HEK293 (cell line): ENCODE measurements around the gene APLP1.

Experiments used
- EGR2 ChIP-seq: fragments of 450-650 bp; formaldehyde crosslinking; IDR thresholded peaks from 2 replicates; pipeline ENCODE4 v1.5.1; 2016; ENCODE audit warnings: low read depth, missing biosample characterization, missing genetic modification characterization
- GFI1B ChIP-seq: fragments of 450-650 bp; formaldehyde crosslinking; IDR thresholded peaks from 2 replicates; pipeline ENCODE4 v1.5.1; 2016; ENCODE audit warnings: missing biosample characterization, missing genetic modification characterization
- GLI4 ChIP-seq: fragments of 450-650 bp; formaldehyde crosslinking; IDR thresholded peaks from 2 replicates; pipeline ENCODE4 v1.5.1; 2016; ENCODE audit warnings: missing biosample characterization, missing genetic modification characterization
- HOXC10 ChIP-seq: sonication (generic); formaldehyde crosslinking; IDR thresholded peaks from 2 replicates; pipeline ENCODE4 v1.8.1; 2023; ENCODE audit warnings: mild to moderate bottlenecking, missing genetic modification reagents
- KLF8 ChIP-seq: fragments of 450-650 bp; formaldehyde crosslinking; IDR thresholded peaks from 2 replicates; pipeline ENCODE4 v1.5.1; 2016; ENCODE audit warnings: missing biosample characterization, missing genetic modification characterization
- OVOL3 ChIP-seq: fragments of 450-650 bp; formaldehyde crosslinking; IDR thresholded peaks from 2 replicates; pipeline ENCODE4 v1.5.1; 2016; ENCODE audit warnings: missing biosample characterization, missing genetic modification characterization
- SP2 ChIP-seq: fragments of 450-650 bp; formaldehyde crosslinking; IDR thresholded peaks from 2 replicates; pipeline ENCODE4 v1.5.1; 2016; ENCODE audit warnings: missing biosample characterization, missing genetic modification characterization
- TRIM28 ChIP-seq: IDR thresholded peaks from 2 replicates; pipeline ENCODE4 v1.6.1; 2011; ENCODE audit warnings: low read length, control low read depth, borderline replicate concordance
- ZBTB49 ChIP-seq: fragments of 450-650 bp; formaldehyde crosslinking; IDR thresholded peaks from 2 replicates; pipeline ENCODE4 v1.5.1; 2016; ENCODE audit warnings: missing biosample characterization, missing genetic modification characterization, low read depth
- ZFHX2 ChIP-seq: fragments of 450-650 bp; formaldehyde crosslinking; conservative IDR thresholded peaks from 2 replicates; pipeline ENCODE4 v1.5.1; 2016; ENCODE audit warnings: missing biosample characterization, missing genetic modification characterization
- ZNF10 ChIP-seq: fragments of 450-650 bp; formaldehyde crosslinking; IDR thresholded peaks from 2 replicates; pipeline ENCODE4 v1.5.1; 2017; ENCODE audit warnings: missing biosample characterization, missing genetic modification characterization
- ZNF211 ChIP-seq: fragments of 450-650 bp; formaldehyde crosslinking; IDR thresholded peaks from 2 replicates; pipeline ENCODE4 v1.5.1; 2016; ENCODE audit warnings: low read depth, missing biosample characterization, missing genetic modification characterization
- ZNF239 ChIP-seq: fragments of 450-650 bp; formaldehyde crosslinking; IDR thresholded peaks from 2 replicates; pipeline ENCODE4 v1.5.1; 2016; ENCODE audit warnings: missing biosample characterization, missing genetic modification characterization
- ZNF248 ChIP-seq: fragments of 450-650 bp; formaldehyde crosslinking; IDR thresholded peaks from 2 replicates; pipeline ENCODE4 v1.5.1; 2017; ENCODE audit warnings: missing biosample characterization, missing genetic modification characterization
- ZNF274 ChIP-seq, 2 experiments: fragments of 200-500 bp in 1 of 2; fragments of 450-650 bp in 1 of 2; sonication (Bioruptor generic) in 1 of 2; formaldehyde crosslinking in 1 of 2; IDR thresholded peaks; 2 replicates each; pipeline versions ENCODE4 v1.5.1 to v1.6.1; 2014 to 2016; ENCODE audit warnings: borderline replicate concordance in 1 of 2, inconsistent platforms in 1 of 2, low read length in 1 of 2, missing biosample characterization in 1 of 2, missing genetic modification characterization in 1 of 2
- ZNF292 ChIP-seq: fragments of 450-650 bp; formaldehyde crosslinking; IDR thresholded peaks from 2 replicates; pipeline ENCODE4 v1.5.1; 2016; ENCODE audit warnings: low read depth, missing biosample characterization, missing genetic modification characterization, borderline replicate concordance
- ZNF350 ChIP-seq: fragments of 450-650 bp; formaldehyde crosslinking; IDR thresholded peaks from 2 replicates; pipeline ENCODE4 v1.5.0; 2017; ENCODE audit warnings: missing biosample characterization, mild to moderate bottlenecking, missing genetic modification characterization
- ZNF426 ChIP-seq: fragments of 450-650 bp; formaldehyde crosslinking; IDR thresholded peaks from 2 replicates; pipeline ENCODE4 v1.5.1; 2017; ENCODE audit warnings: missing biosample characterization, missing genetic modification characterization, mild to moderate bottlenecking, inconsistent platforms, moderate library complexity
- ZNF558 ChIP-seq: fragments of 450-650 bp; formaldehyde crosslinking; IDR thresholded peaks from 2 replicates; pipeline ENCODE4 v1.5.1; 2016; ENCODE audit warnings: missing biosample characterization, missing genetic modification characterization
- ZNF561 ChIP-seq: fragments of 450-650 bp; IDR thresholded peaks from 2 replicates; pipeline ENCODE4 v1.5.1; 2018; ENCODE audit warnings: missing biosample characterization, missing genetic modification characterization, borderline replicate concordance
- ZNF571 ChIP-seq: fragments of 450-650 bp; formaldehyde crosslinking; IDR thresholded peaks from 2 replicates; pipeline ENCODE4 v1.5.0; 2017; ENCODE audit warnings: missing biosample characterization, missing genetic modification characterization
- ZNF626 ChIP-seq: fragments of 450-650 bp; sonication (Bioruptor Pico); formaldehyde crosslinking; IDR thresholded peaks from 2 replicates; pipeline ENCODE4 v1.5.1; 2018; ENCODE audit warnings: missing biosample characterization, missing genetic modification characterization, inconsistent platforms
- ZNF660 ChIP-seq: fragments of 450-650 bp; IDR thresholded peaks from 2 replicates; pipeline ENCODE4 v1.5.1; 2018; ENCODE audit warnings: missing biosample characterization, mild to moderate bottlenecking, missing genetic modification characterization
- ZNF704 ChIP-seq: fragments of 450-650 bp; formaldehyde crosslinking; IDR thresholded peaks from 2 replicates; pipeline ENCODE4 v1.5.1; 2016; ENCODE audit warnings: missing biosample characterization, missing genetic modification characterization
- ZNF747 ChIP-seq: fragments of 450-650 bp; formaldehyde crosslinking; IDR thresholded peaks from 2 replicates; pipeline ENCODE4 v1.5.1; 2016; ENCODE audit warnings: missing biosample characterization, missing genetic modification characterization
- ZNF776 ChIP-seq: fragments of 450-650 bp; formaldehyde crosslinking; IDR thresholded peaks from 2 replicates; pipeline ENCODE4 v1.5.0; 2017; ENCODE audit warnings: missing biosample characterization, missing genetic modification characterization, borderline replicate concordance
- ZNF785 ChIP-seq: fragments of 450-650 bp; formaldehyde crosslinking; IDR thresholded peaks from 2 replicates; pipeline ENCODE4 v1.5.1; 2016; ENCODE audit warnings: missing biosample characterization, missing genetic modification characterization
- ZSCAN16 ChIP-seq: fragments of 450-650 bp; formaldehyde crosslinking; IDR thresholded peaks from 2 replicates; pipeline ENCODE4 v1.5.1; 2016; ENCODE audit warnings: missing biosample characterization, missing genetic modification characterization
- ZSCAN4 ChIP-seq: fragments of 450-650 bp; formaldehyde crosslinking; IDR thresholded peaks from 2 replicates; pipeline ENCODE4 v1.5.1; 2017; ENCODE audit warnings: missing biosample characterization, missing genetic modification characterization
- TF ChIP-seq, protein P1 (sequence below): fragments of 450-650 bp; formaldehyde crosslinking; IDR thresholded peaks from 2 replicates; pipeline ENCODE4 v1.5.1; 2016; ENCODE audit warnings: missing biosample characterization, missing genetic modification characterization
- TF ChIP-seq, protein P2 (sequence below): fragments of 450-650 bp; formaldehyde crosslinking; IDR thresholded peaks from 2 replicates; pipeline ENCODE4 v1.5.1; 2016; ENCODE audit warnings: missing biosample characterization, missing genetic modification characterization
- TF ChIP-seq, protein P3 (sequence below): fragments of 450-650 bp; formaldehyde crosslinking; optimal IDR thresholded peaks from 2 replicates; pipeline ENCODE3; 2016; ENCODE audit warnings: missing biosample characterization, mild to moderate bottlenecking, missing genetic modification characterization

Gene APLP1

GRCh38 chr19:35882114-35882832 lies 13.9 kb downstream of the APLP1 start (continued):
- TF ChIP-seq, protein P1, sequence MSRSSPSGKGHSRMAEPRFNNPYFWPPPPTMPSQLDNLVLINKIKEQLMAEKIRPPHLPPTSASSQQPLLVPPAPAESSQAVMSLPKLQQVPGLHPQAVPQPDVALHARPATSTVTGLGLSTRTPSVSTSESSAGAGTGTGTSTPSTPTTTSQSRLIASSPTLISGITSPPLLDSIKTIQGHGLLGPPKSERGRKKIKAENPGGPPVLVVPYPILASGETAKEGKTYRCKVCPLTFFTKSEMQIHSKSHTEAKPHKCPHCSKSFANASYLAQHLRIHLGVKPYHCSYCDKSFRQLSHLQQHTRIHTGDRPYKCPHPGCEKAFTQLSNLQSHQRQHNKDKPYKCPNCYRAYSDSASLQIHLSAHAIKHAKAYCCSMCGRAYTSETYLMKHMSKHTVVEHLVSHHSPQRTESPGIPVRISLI (tag by site-specific recombination) = peak; percentile 92
- TF ChIP-seq GLI4 (tag by site-specific recombination) (no peak), ZNF785 (tag by site-specific recombination) (no peak), ZNF211 (tag by site-specific recombination) (peak; percentile 67; the same call in 1 of the 2 replicates), ZNF248 (tag by site-specific recombination) (no peak), ZNF558 (peak; percentile 98), ZNF292 (peak; percentile 99), ZSCAN16 (tag by site-specific recombination) (peak; percentile 53; the same call in 1 of the 2 replicates), ZNF571 (tag by site-specific recombination) (no peak), HOXC10 (no peak), ZSCAN4 (tag by site-specific recombination) (peak; percentile 53; the same call in 1 of the 2 replicates), TRIM28 (no peak), ZNF660 (tag by site-specific recombination) (peak; percentile 67; the same call in 1 of the 2 replicates), ZNF561 (no peak), ZNF239 (tag by site-specific recombination) (no peak), ZNF747 (tag by site-specific recombination) (no peak), EGR2 (tag by site-specific recombination) (no peak), ZNF776 (tag by site-specific recombination) (no peak), ZNF704 (tag by site-specific recombination) (peak; percentile 92; the same call in 1 of the 2 replicates), ZBTB49 (tag by site-specific recombination) (no peak), ZNF274 (IDR thresholded peaks at IDR 0.05; ENCODE audit: low read length) (no peak), ZNF274 (tag by site-specific recombination; IDR thresholded peaks at IDR 0.05; ENCODE audit: borderline replicate concordance) (no peak; the same call in 1 of the 2 replicates), OVOL3 (tag by site-specific recombination) (peak; percentile 97; the same call in 1 of the 2 replicates), ZFHX2 (tag by site-specific recombination) (no peak), ZNF350 (tag by site-specific recombination) (no peak), KLF8 (tag by site-specific recombination) (peak; percentile 71), ZNF426 (tag by site-specific recombination) (peak; percentile 100), ZNF626 (tag by site-specific recombination) (no peak), SP2 (tag by site-specific recombination) (no peak), GFI1B (tag by site-specific recombination) (peak; percentile 96), ZNF10 (tag by site-specific recombination) (peak; percentile 83; the same call in 1 of the 2 replicates)
- TF ChIP-seq, protein P2, sequence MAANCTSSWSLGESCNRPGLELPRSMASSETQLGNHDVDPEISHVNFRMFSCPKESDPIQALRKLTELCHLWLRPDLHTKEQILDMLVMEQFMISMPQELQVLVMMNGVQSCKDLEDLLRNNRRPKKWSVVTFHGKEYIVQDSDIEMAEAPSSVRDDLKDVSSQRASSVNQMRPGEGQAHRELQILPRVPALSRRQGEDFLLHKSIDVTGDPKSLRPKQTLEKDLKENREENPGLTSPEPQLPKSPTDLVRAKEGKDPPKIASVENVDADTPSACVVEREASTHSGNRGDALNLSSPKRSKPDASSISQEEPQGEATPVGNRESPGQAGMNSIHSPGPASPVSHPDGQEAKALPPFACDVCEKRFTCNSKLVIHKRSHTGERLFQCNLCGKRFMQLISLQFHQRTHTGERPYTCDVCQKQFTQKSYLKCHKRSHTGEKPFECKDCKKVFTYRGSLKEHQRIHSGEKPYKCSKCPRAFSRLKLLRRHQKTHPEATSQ (tag by site-specific recombination) = no peak
- TF ChIP-seq, protein P3, sequence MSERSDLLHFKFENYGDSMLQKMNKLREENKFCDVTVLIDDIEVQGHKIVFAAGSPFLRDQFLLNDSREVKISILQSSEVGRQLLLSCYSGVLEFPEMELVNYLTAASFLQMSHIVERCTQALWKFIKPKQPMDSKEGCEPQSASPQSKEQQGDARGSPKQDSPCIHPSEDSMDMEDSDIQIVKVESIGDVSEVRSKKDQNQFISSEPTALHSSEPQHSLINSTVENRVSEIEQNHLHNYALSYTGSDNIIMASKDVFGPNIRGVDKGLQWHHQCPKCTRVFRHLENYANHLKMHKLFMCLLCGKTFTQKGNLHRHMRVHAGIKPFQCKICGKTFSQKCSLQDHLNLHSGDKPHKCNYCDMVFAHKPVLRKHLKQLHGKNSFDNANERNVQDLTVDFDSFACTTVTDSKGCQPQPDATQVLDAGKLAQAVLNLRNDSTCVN (tag by site-specific recombination) = peak; percentile 11
